ENCODE data around the gene MCAT.

The MCAT gene

GRCh38 chr22:43173566-43173965 is 30.4 kb upstream of the MCAT start:
- no peak for DNase-seq (ENCODE audit: low spot score)

GRCh38 chr22:43172191-43172590 is 29.0 kb upstream of the MCAT start:
- no peak for DNase-seq (ENCODE audit: low spot score)

- DNase-seq (ENCODE audit: low spot score): no peak
These were observed 28.4 kb upstream of the MCAT start for GRCh38 chr22:43171607-43172006.

GRCh38 chr22:43171019-43171491 is 27.9 kb upstream of the MCAT start:
- DNase-seq (ENCODE audit: low spot score): no peak

- DNase-seq (ENCODE audit: low spot score): no peak
These were observed 26.9 kb upstream of the MCAT start for GRCh38 chr22:43170131-43170480.

GRCh38 chr22:43169310-43170130 is 26.3 kb upstream of the MCAT start:
- DNase-seq (ENCODE audit: low spot score): no peak

- no peak for DNase-seq (ENCODE audit: low spot score)
These were observed 25.5 kb upstream of the MCAT start for GRCh38 chr22:43168471-43169309.

GRCh38 chr22:43167001-43167589 is 23.9 kb upstream of the MCAT start:
- DNase-seq (ENCODE audit: low spot score): no peak

- DNase-seq (ENCODE audit: low spot score): no peak
These were observed 23.1 kb upstream of the MCAT start for GRCh38 chr22:43166132-43166930.

- no peak for DNase-seq (ENCODE audit: low spot score)
These were observed 21.4 kb upstream of the MCAT start for GRCh38 chr22:43164636-43165035.

- no peak for DNase-seq (ENCODE audit: low spot score)
These were observed 20.1 kb upstream of the MCAT start for GRCh38 chr22:43163241-43163795.

- DNase-seq (ENCODE audit: low spot score): no peak
These were observed 19.4 kb upstream of the MCAT start for GRCh38 chr22:43162412-43163150.

- no peak for DNase-seq (ENCODE audit: low spot score)
These were observed 17.4 kb upstream of the MCAT start for GRCh38 chr22:43160497-43161126.

- DNase-seq (ENCODE audit: low spot score): no peak
These were observed 16.4 kb upstream of the MCAT start for GRCh38 chr22:43159484-43160178.

GRCh38 chr22:43158778-43159483 is 15.7 kb upstream of the MCAT start:
- no peak for DNase-seq (ENCODE audit: low spot score)

- DNase-seq (ENCODE audit: low spot score): no peak
These were observed 14.8 kb upstream of the MCAT start for GRCh38 chr22:43157874-43158546.

- DNase-seq (ENCODE audit: low spot score): no peak
These were observed 13.2 kb upstream of the MCAT start for GRCh38 chr22:43156413-43156812.

- DNase-seq (ENCODE audit: low spot score): no peak
These were observed 12.6 kb upstream of the MCAT start for GRCh38 chr22:43155789-43156188.
